GM12874 (cell line): ENCODE results near the gene CEMIP2.

ENCODE experiments used
- CTCF ChIP-seq: IDR thresholded peaks from 2 replicates; pipeline ENCODE4 v1.5.1; 2011; ENCODE audit warnings: low read depth, mild to moderate bottlenecking, control low read depth, low read length, moderate library complexity; ENCODE audit not compliant: insufficient read depth

Gene CEMIP2

DNA sequence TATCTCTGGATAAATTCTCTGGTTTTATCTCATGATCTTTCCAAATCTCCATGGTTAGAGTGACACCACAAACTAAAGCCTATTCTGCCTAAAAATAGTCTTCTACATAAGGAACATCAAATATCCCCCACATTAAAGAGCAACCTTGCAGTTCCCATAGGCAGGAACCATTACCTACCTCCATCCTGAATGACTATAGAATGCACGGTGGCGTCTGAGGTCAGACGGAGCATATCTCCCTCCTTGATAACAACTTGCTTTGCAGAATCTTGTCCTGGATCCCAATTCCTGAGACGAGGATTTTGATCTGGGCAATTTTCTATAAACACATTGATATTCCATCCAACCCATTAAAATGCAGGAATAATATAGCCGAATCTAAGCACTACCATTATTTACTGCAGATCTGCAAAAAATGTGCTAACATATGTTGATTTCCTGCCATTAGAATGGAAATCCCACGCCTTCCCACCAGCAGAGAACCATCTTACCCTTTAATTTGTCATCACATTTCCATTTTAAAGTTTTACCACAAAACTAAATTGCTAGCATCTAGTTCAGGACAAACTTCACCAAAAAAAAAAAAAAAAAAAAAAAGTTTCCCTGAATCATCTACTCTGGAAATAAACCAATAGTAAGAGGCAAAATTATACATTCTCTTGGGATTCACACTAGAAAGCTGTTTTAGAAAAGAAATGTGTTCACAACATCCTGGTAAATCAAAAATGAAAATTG lies 22.1 kb downstream of the CEMIP2 start:
- TF ChIP-seq CTCF, result no peak

DNA sequence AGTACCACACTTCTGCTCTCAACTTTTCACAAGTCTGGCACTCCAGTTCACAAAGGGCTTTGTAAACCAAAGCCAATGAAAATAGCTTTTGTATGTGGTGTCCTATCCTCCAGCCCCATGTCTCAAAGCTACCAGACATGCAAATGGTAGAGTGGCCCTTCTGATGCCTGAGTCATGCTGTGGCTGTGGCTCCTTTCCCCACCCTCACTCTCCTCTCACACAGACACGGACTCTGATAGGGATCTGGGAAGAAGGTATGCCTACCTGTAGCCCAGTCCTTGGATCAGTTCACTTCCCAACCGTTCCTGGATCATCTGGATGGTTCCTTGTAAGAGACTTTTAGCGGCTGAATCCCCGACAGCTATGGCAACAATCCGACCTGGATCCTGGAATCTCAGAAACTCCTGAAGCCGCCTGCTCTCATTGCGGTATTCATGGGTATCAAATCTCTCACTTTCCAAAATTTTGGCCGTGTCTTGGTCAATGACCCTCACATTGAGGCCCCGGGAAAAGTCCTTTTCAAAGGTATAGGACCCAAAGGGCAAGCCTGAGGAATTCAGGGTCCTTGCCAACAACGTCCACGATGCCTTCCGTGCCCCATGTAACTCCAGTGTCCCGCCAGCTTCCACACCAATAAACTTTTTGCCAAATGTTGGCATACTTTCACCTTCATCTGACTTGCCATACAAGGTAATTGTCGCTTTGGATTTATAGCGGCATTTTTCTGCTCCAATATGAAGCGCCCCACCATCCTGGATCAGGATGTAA lies 23.4 kb downstream of the CEMIP2 start:
- TF ChIP-seq CTCF, result no peak

GRCh38 chr9:71743882-71744281 lies 24.4 kb downstream of the CEMIP2 start:
- TF ChIP-seq CTCF, result no peak

GRCh38 chr9:71743217-71743705 lies 25.1 kb downstream of the CEMIP2 start:
- no peak for TF ChIP-seq CTCF

DNA sequence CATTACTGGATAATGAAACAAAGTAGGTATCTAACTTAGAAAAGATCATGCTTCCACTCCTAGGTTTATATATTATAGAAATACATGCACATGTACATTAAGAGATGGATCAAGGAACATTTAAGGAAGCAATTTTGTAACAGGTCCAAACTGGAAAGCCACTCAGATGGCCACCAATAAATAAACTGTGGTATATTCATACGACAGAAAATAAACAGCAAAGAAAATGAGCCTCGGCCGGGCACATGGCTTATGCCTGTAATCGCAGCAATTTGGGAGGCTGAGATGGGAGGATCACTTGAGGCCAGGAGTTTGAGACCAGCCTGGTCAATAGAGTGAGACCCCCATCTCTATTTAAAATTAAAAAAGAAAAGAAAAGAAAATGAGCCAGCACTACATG lies 25.6 kb downstream of the CEMIP2 start:
- TF ChIP-seq CTCF, result no peak

- TF ChIP-seq CTCF, result no peak
These were observed 26.2 kb downstream of the CEMIP2 start for GRCh38 chr9:71741926-71742648.

DNA sequence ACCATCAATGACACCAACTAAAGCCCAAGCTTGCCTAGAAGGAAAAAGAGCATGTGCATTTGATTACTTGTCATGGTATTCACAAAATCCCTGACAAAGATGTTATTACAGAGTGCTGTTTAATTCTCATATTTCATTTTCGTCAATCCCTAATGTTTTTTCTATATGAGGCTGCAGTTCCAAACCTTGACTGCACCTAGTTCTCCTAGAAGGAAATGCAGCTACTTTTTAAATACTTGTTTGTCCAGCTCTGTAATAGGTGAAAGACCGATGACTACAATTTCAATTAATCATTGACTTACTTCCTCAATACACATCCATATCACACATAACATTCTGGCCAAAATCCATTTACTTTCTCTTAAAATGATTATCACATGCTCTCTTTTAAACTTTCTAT lies 28.1 kb downstream of the CEMIP2 start:
- TF ChIP-seq CTCF, result no peak
